H9 (cell line): ENCODE results near the gene CDKAL1. TPM values are rescaled to one million over a fixed set of nuclear protein-coding genes. Genes with fewer than 3 reads are reported as not detected.

Experiments
- DNase-seq: peaks from one replicate; pipeline ENCODE4 v3.0.0-alpha.2; 2017
- H2AFZ ChIP-seq: one replicate; pipeline ENCODE4 v1.6.1; 2013; ENCODE audit warnings: mild to moderate bottlenecking, low read length, control low read depth, moderate library complexity
- H2AK5ac ChIP-seq: 2 replicates; pipeline ENCODE4 v1.6.1; 2013; ENCODE audit warnings: low read length, control low read depth, mixed read lengths; ENCODE audit not compliant: insufficient read length
- H2BK120ac ChIP-seq: one replicate; pipeline ENCODE4 v1.6.1; 2013; ENCODE audit warnings: low read depth, mild to moderate bottlenecking, low read length, control low read depth, inconsistent platforms; ENCODE audit not compliant: poor library complexity, severe bottlenecking
- H2BK12ac ChIP-seq: 2 replicates; pipeline ENCODE4 v1.6.1; 2013; ENCODE audit warnings: low read length, control low read depth, mixed read lengths, low read depth; ENCODE audit not compliant: insufficient read length
- H2BK15ac ChIP-seq: 2 replicates; pipeline ENCODE4 v1.6.1; 2013; ENCODE audit warnings: low read depth, low read length, control low read depth
- H2BK20ac ChIP-seq: one replicate; pipeline ENCODE4 v1.6.1; 2013; ENCODE audit warnings: low read depth, mild to moderate bottlenecking, low read length, control low read depth, inconsistent platforms; ENCODE audit not compliant: poor library complexity, severe bottlenecking
- H2BK5ac ChIP-seq: 2 replicates; pipeline ENCODE4 v1.6.1; 2013; ENCODE audit warnings: low read length, control low read depth, mixed read lengths; ENCODE audit not compliant: insufficient read length
- H3K14ac ChIP-seq: 2 replicates; pipeline ENCODE4 v1.6.1; 2013; ENCODE audit warnings: low read length, control low read depth; ENCODE audit not compliant: insufficient read depth
- H3K18ac ChIP-seq: 2 replicates; pipeline ENCODE4 v1.6.1; 2013; ENCODE audit warnings: low read depth, mild to moderate bottlenecking, mixed read lengths, low read length, control low read depth; ENCODE audit not compliant: insufficient read length
- H3K23ac ChIP-seq: 2 replicates; pipeline ENCODE4 v1.6.1; 2013; ENCODE audit warnings: low read length, control low read depth, mixed read lengths, low read depth; ENCODE audit not compliant: insufficient read length
- H3K23me2 ChIP-seq: 2 replicates; pipeline ENCODE4 v1.6.1; 2013; ENCODE audit warnings: low read depth, mild to moderate bottlenecking, mixed read lengths, low read length, control low read depth; ENCODE audit not compliant: insufficient read length, poor library complexity, severe bottlenecking
- H3K27ac ChIP-seq: 2 replicates; pipeline ENCODE4 v1.5.1; 2013; ENCODE audit warnings: low read length, control low read depth, mixed read lengths, low read depth; ENCODE audit not compliant: insufficient read length
- H3K27me3 ChIP-seq: 2 replicates; pipeline ENCODE4 v1.6.1; 2013; ENCODE audit warnings: low read length, control low read depth, inconsistent platforms; ENCODE audit not compliant: insufficient read depth
- H3K4ac ChIP-seq: 2 replicates; pipeline ENCODE4 v1.6.1; 2013; ENCODE audit warnings: low read depth, mild to moderate bottlenecking, control low read depth, inconsistent platforms, low read length, moderate library complexity
- H3K4me1 ChIP-seq: 2 replicates; pipeline ENCODE4 v1.6.1; 2013; ENCODE audit warnings: low read length, control low read depth, inconsistent platforms; ENCODE audit not compliant: insufficient read depth
- H3K4me2 ChIP-seq: 2 replicates; pipeline ENCODE4 v1.6.1; 2013; ENCODE audit warnings: low read length, control low read depth, mixed read lengths; ENCODE audit not compliant: insufficient read length, insufficient read depth
- H3K56ac ChIP-seq: 2 replicates; pipeline ENCODE4 v1.6.1; 2013; ENCODE audit warnings: low read depth, mild to moderate bottlenecking, mixed read lengths, low read length, control low read depth; ENCODE audit not compliant: insufficient read length
- H3K79me1 ChIP-seq: 2 replicates; pipeline ENCODE4 v1.6.1; 2013; ENCODE audit warnings: low read depth, mild to moderate bottlenecking, moderate library complexity, low read length, control low read depth, inconsistent platforms; ENCODE audit not compliant: insufficient read depth, poor library complexity, severe bottlenecking
- H3K79me2 ChIP-seq: 2 replicates; pipeline ENCODE4 v1.6.1; 2013; ENCODE audit warnings: low read length, control low read depth, inconsistent platforms; ENCODE audit not compliant: insufficient read depth
- H3K9ac ChIP-seq: 2 replicates; pipeline ENCODE4 v1.6.1; 2013; ENCODE audit warnings: low read length, control low read depth, mixed read lengths; ENCODE audit not compliant: insufficient read length; ENCODE audit errors: extremely low read depth
- H3K9me3 ChIP-seq: one replicate; pipeline ENCODE4 v1.6.1; 2013; ENCODE audit warnings: low read depth, low read length, inconsistent platforms; ENCODE audit not compliant: control insufficient read depth
- H3T11ph ChIP-seq: one replicate; pipeline ENCODE4 v1.6.1; 2013; ENCODE audit warnings: mild to moderate bottlenecking, low read length, control low read depth, inconsistent platforms
- H4K20me1 ChIP-seq: one replicate; pipeline ENCODE4 v1.6.1; 2013; ENCODE audit not compliant: control insufficient read depth, insufficient read length, insufficient read depth
- H4K5ac ChIP-seq: 2 replicates; pipeline ENCODE4 v1.6.1; 2013; ENCODE audit warnings: low read depth, mild to moderate bottlenecking, mixed read lengths, low read length, control low read depth; ENCODE audit not compliant: insufficient read length
- H4K8ac ChIP-seq: replicated peaks from 2 replicates; pipeline ENCODE4 v1.6.1; 2013; ENCODE audit warnings: low read length, control low read depth, mixed read lengths, low read depth; ENCODE audit not compliant: insufficient read length
- H4K91ac ChIP-seq: 2 replicates; pipeline ENCODE4 v1.6.1; 2013; ENCODE audit warnings: low read depth, mild to moderate bottlenecking, moderate library complexity, mixed read lengths, low read length, control low read depth; ENCODE audit not compliant: insufficient read length
- H3K27ac Mint-ChIP-seq, 3 experiments: 2 replicates in 2 of 3; 3 replicates in 1 of 3; pipeline ENCODE4 v1.8.0; 2020 to 2021; ENCODE audit warnings: mixed read lengths in 3 of 3, mild to moderate bottlenecking in 1 of 3, moderate library complexity in 1 of 3
- H3K27me3 Mint-ChIP-seq: 2 replicates; pipeline ENCODE4 v1.8.0; 2021; ENCODE audit warnings: low read depth, mild to moderate bottlenecking, moderate library complexity, mixed read lengths
- H3K36me3 Mint-ChIP-seq, 3 experiments: 2 replicates in 2 of 3; 3 replicates in 1 of 3; pipeline ENCODE4 v1.8.0; 2020 to 2021; ENCODE audit warnings: low read depth in 3 of 3, mixed read lengths in 3 of 3; ENCODE audit not compliant: insufficient read depth in 1 of 3
- H3K4me1 Mint-ChIP-seq, 2 experiments: 2 replicates each; pipeline ENCODE4 v1.8.0; 2020; ENCODE audit warnings: mixed read lengths in 2 of 2
- H3K4me3 Mint-ChIP-seq, 2 experiments: 2 replicates in 1 of 2; 3 replicates in 1 of 2; pipeline ENCODE4 v1.8.0; 2020 to 2021; ENCODE audit warnings: mild to moderate bottlenecking in 2 of 2, mixed read lengths in 2 of 2, moderate library complexity in 1 of 2
- H3K9me3 Mint-ChIP-seq, 2 experiments: 2 replicates in 1 of 2; 3 replicates in 1 of 2; pipeline ENCODE4 v1.8.0; 2020; ENCODE audit warnings: mild to moderate bottlenecking in 2 of 2, mixed read lengths in 2 of 2, moderate library complexity in 1 of 2
- CTCF ChIP-seq: fragments of 200-600 bp; sonication (generic); conservative IDR thresholded peaks from 3 replicates; pipeline ENCODE4 v1.8.0; 2021; ENCODE audit warnings: antibody characterized with exemption, mild to moderate bottlenecking
- WGBS: extraction: QIAGEN DNeasy Blood & Tissue Kit; methylation state at CpG from one replicate; pipeline ENCODE4 v1.1.7; 2013; ENCODE audit warnings: missing lambda C conversion rate, low lambda C conversion rate, mixed read lengths; ENCODE audit not compliant: insufficient read length; ENCODE audit errors: extremely low coverage; 5-methylcytosine and 5-hydroxymethylcytosine counted together
- total RNA-seq: library from RNA; stranded (reverse); gene quantifications from 2 replicates; pipeline ENCODE4 v1.2.1, GENCODE V29; 2021

Gene CDKAL1
- total RNA-seq, 1 experiment from 2014 or later, result 23.0 TPM

GRCh38 chr6:21222656-21223055 lies 688.4 kb downstream of the CDKAL1 start:
- Histone ChIP-seq H3K23ac (no peak overlapping the region), H3K27ac (no peak overlapping the region), H4K20me1 (no peaks in the 10 kb centered on the region), H3K27me3 (no peaks in the 10 kb centered on the region), H3K4me1 (peaks cover 2% of the 10 kb centered on the region; the same call in 1 of the 2 replicates), H3K23me2 (no peaks in the 10 kb centered on the region), H3K4me2 (no peak overlapping the region), H2BK20ac (no peak overlapping the region), H3K79me2 (0 out of 2 replicates have a peak, but pooled peaks cover 2% of the 10 kb centered on the region), H2BK12ac (no peak overlapping the region), H3K4ac (no peak overlapping the region), H2BK15ac (no peak overlapping the region), H2AK5ac (no peak overlapping the region), H3T11ph (no peak overlapping the region), H2BK120ac (no peak overlapping the region), H3K9me3 (no peaks in the 10 kb centered on the region), H3K14ac (no peak overlapping the region), H2BK5ac (no peak overlapping the region), H2AFZ (no peak overlapping the region), H4K8ac (no peak overlapping the region), H3K18ac (no peak overlapping the region), H3K79me1 (no peaks in the 10 kb centered on the region), H3K9ac (no peak overlapping the region), H4K91ac (no peak overlapping the region), H4K5ac (no peak overlapping the region), H3K56ac (no peak overlapping the region)
- H3K27ac Mint-ChIP-seq, result peak overlapping the region in 1 of 3 experiments; percentile 74; a peak in 1 of 7 replicates
- H3K4me1 Mint-ChIP-seq, result peaks cover 19 to 23% of the 10 kb centered on the region in 2 experiments
- no CpG with 5 or more reads among the region's 7 CpGs for WGBS
- no peak overlapping the region for H3K4me3 Mint-ChIP-seq
- H3K9me3 Mint-ChIP-seq, result peaks cover 2 to 9% of the 10 kb centered on the region in 2 experiments; a peak in 3 of 5 replicates
- TF ChIP-seq CTCF, result no peak
- H3K36me3 Mint-ChIP-seq, result peaks cover 6 to 9% (median 6%) of the 10 kb centered on the region in 3 experiments; a peak in 3 of 7 replicates
- no peaks in the 10 kb centered on the region for H3K27me3 Mint-ChIP-seq
- DNase-seq, result no peak
